ENCODE data around the gene ATP13A5.

DNA sequence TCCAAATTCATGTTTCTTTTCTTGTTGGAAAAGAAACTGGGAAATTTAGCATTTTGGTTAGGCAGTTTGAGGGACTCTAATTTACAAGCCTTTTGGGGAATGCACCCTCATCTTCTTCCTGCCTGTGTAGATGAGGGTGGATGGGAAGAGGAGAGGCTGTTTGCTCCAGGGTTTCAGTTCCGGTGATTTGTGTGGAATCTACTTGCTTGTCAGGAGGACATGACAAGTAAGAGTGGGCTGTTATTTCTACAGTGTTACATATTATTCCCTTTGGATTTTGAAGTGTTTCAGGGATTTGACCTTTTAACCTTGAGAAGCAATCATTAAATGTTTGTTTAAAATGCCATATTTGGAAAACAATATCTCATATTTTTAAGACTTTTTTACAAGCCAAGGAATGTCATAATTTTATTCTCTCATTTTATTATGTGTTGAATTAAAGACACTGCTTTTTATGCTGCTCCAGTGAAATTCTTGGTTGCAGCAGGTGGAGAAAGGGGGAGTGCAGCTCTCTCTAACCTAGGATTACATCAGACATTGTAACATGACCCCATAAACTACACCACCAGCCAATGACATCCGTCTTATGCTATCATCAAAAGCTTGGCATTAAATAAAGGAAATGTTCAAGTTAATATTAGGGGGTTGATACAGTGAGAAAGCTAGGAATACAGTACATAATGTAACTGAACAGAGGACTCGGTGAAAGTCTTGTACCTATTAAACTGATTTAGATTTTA, 107.3 kb downstream of the ATP13A5 start:
- TF ChIP-seq, protein P1, sequence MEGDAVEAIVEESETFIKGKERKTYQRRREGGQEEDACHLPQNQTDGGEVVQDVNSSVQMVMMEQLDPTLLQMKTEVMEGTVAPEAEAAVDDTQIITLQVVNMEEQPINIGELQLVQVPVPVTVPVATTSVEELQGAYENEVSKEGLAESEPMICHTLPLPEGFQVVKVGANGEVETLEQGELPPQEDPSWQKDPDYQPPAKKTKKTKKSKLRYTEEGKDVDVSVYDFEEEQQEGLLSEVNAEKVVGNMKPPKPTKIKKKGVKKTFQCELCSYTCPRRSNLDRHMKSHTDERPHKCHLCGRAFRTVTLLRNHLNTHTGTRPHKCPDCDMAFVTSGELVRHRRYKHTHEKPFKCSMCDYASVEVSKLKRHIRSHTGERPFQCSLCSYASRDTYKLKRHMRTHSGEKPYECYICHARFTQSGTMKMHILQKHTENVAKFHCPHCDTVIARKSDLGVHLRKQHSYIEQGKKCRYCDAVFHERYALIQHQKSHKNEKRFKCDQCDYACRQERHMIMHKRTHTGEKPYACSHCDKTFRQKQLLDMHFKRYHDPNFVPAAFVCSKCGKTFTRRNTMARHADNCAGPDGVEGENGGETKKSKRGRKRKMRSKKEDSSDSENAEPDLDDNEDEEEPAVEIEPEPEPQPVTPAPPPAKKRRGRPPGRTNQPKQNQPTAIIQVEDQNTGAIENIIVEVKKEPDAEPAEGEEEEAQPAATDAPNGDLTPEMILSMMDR (IDR thresholded peaks at IDR 0.05), result no peak
- TF ChIP-seq POLR2A (IDR thresholded peaks at IDR 0.05), result no peak
- no peak for TF ChIP-seq POLR2AphosphoS5 (IDR thresholded peaks at IDR 0.05)
